HepG2 (cell line): ENCODE measurements around the gene MKRN2OS. TPM values are rescaled to one million over a fixed set of nuclear protein-coding genes. Genes with fewer than 3 reads are reported as not detected.

Source experiments
- GMEB1 ChIP-seq: sonication (generic); formaldehyde crosslinking; IDR thresholded peaks from 2 replicates; pipeline ENCODE4 v1.5.1; 2020; ENCODE audit warnings: missing genetic modification reagents, mild to moderate bottlenecking, borderline replicate concordance
- GPN1 ChIP-seq: sonication (generic); formaldehyde crosslinking; IDR thresholded peaks from 2 replicates; pipeline ENCODE4 v1.5.1; 2020; ENCODE audit warnings: missing genetic modification reagents, borderline replicate concordance
- MED13 ChIP-seq: sonication (generic); formaldehyde crosslinking; IDR thresholded peaks from 2 replicates; pipeline ENCODE4 v1.5.0; 2020; ENCODE audit warnings: missing genetic modification reagents
- MYC ChIP-seq: sonication (generic); formaldehyde crosslinking; IDR thresholded peaks from 2 replicates; pipeline ENCODE4 v1.9.0; 2021; ENCODE audit warnings: missing genetic modification reagents, borderline replicate concordance
- NAIF1 ChIP-seq: sonication (generic); formaldehyde crosslinking; IDR thresholded peaks from 2 replicates; pipeline ENCODE4 v1.5.0; 2020; ENCODE audit warnings: mild to moderate bottlenecking, missing genetic modification reagents, borderline replicate concordance
- NKX3-1 ChIP-seq: sonication (generic); formaldehyde crosslinking; IDR thresholded peaks from 2 replicates; pipeline ENCODE4 v1.5.0; 2020; ENCODE audit warnings: missing genetic modification reagents
- RFX1 ChIP-seq: fragments of 450-650 bp; IDR thresholded peaks from 2 replicates; pipeline ENCODE4 v1.6.1; 2017
- SETDB1 ChIP-seq: sonication (generic); formaldehyde crosslinking; IDR thresholded peaks from 2 replicates; pipeline ENCODE4 v1.5.1; 2020; ENCODE audit warnings: missing genetic modification reagents, mild to moderate bottlenecking, borderline replicate concordance
- ZBTB21 ChIP-seq: sonication (generic); formaldehyde crosslinking; IDR thresholded peaks from 2 replicates; pipeline ENCODE4 v1.4.0; 2020; ENCODE audit warnings: missing genetic modification reagents
- ZBTB26 ChIP-seq: IDR thresholded peaks from 2 replicates; pipeline ENCODE4 v1.6.1; 2016; ENCODE audit warnings: missing compliant biosample characterization, missing genetic modification reagents, borderline replicate concordance
- ZNF12 ChIP-seq: sonication (generic); formaldehyde crosslinking; IDR thresholded peaks from 2 replicates; pipeline ENCODE4 v1.5.0; 2020; ENCODE audit warnings: missing genetic modification reagents
- ZSCAN31 ChIP-seq: sonication (generic); formaldehyde crosslinking; IDR thresholded peaks from 2 replicates; pipeline ENCODE4 v1.5.0; 2020; ENCODE audit warnings: low read depth, mild to moderate bottlenecking, missing genetic modification reagents
- polyA plus RNA-seq, 8 experiments: library from polyadenylated mRNA; depleted of rRNA in 3 of 8; stranded (reverse) in 7 of 8; unstranded in 1 of 8; fragments of >200 nt; fragmentation: Illumina TruSeq in 4 of 8; extraction: Trizol in 4 of 8; gene quantifications; 2 replicates each; pipeline versions ENCODE4 v1.2.1 to v1.2.3, GENCODE V29; 2011 to 2016; ENCODE audit warnings: low read depth in 4 of 8, missing spikeins in 1 of 8, mixed read lengths in 1 of 8; ENCODE audit not compliant: insufficient read depth in 1 of 8
- total RNA-seq, 5 experiments: library from RNA; depleted of rRNA; stranded (reverse); fragments of >200 nt; fragmentation: Illumina TruSeq; extraction: Trizol; gene quantifications; 2 replicates each; pipeline ENCODE4 v1.2.3, GENCODE V29; 2016; ENCODE audit warnings: low read depth in 1 of 5
- TF ChIP-seq, protein P1 (sequence below): sonication (generic); formaldehyde crosslinking; IDR thresholded peaks from 2 replicates; pipeline ENCODE4 v1.4.0; 2020; ENCODE audit warnings: mild to moderate bottlenecking, low read depth, missing genetic modification reagents
- TF ChIP-seq, protein P2 (sequence below): sonication (generic); formaldehyde crosslinking; IDR thresholded peaks from 2 replicates; pipeline ENCODE4 v1.5.0; 2020; ENCODE audit warnings: mild to moderate bottlenecking, missing genetic modification reagents
- TF ChIP-seq, protein P3 (sequence below): sonication (generic); formaldehyde crosslinking; IDR thresholded peaks from 2 replicates; pipeline ENCODE4; 2020; ENCODE audit warnings: missing genetic modification reagents, mild to moderate bottlenecking, borderline replicate concordance
- TF ChIP-seq, protein P4 (sequence below): sonication (generic); formaldehyde crosslinking; conservative IDR thresholded peaks from 2 replicates; pipeline ENCODE4 v1.8.0; 2022; ENCODE audit warnings: low read depth, missing genetic modification reagents
- TF ChIP-seq, protein P5 (sequence below): IDR thresholded peaks from 2 replicates; pipeline ENCODE4 v1.6.1; 2016; ENCODE audit warnings: low read depth, control low read depth

MKRN2OS gene
- total and polyA plus RNA-seq, 2 of the 13 experiments (the other 11 are each of a cell fraction or from before 2014, with no cell fraction given), result not detected

GRCh38 chr3:12556690-12557472 is 11.6 kb upstream of the MKRN2OS start, which contains the start of gene MKRN2 (continued):
- TF ChIP-seq, protein P1, sequence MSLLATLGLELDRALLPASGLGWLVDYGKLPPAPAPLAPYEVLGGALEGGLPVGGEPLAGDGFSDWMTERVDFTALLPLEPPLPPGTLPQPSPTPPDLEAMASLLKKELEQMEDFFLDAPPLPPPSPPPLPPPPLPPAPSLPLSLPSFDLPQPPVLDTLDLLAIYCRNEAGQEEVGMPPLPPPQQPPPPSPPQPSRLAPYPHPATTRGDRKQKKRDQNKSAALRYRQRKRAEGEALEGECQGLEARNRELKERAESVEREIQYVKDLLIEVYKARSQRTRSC (CRISPR knock-in tag), result peak; percentile 60; the same call in 1 of the 2 replicates
- TF ChIP-seq ZSCAN31 (peak; percentile 82), SETDB1 (CRISPR knock-in tag) (no peak), NKX3-1 (CRISPR knock-in tag) (no peak), MYC (peak; percentile 88), ZNF12 (no peak), ZBTB26 (CRISPR knock-in tag) (no peak), ZBTB21 (CRISPR knock-in tag) (no peak), RFX1 (no peak), MED13 (CRISPR knock-in tag) (0 out of 2 replicates have a peak, but pooled peaks have one; percentile 25), GPN1 (no peak), GMEB1 (CRISPR knock-in tag) (peak; percentile 98), NAIF1 (CRISPR knock-in tag) (peak; percentile 72; the same call in 1 of the 2 replicates)
- TF ChIP-seq, protein P2, sequence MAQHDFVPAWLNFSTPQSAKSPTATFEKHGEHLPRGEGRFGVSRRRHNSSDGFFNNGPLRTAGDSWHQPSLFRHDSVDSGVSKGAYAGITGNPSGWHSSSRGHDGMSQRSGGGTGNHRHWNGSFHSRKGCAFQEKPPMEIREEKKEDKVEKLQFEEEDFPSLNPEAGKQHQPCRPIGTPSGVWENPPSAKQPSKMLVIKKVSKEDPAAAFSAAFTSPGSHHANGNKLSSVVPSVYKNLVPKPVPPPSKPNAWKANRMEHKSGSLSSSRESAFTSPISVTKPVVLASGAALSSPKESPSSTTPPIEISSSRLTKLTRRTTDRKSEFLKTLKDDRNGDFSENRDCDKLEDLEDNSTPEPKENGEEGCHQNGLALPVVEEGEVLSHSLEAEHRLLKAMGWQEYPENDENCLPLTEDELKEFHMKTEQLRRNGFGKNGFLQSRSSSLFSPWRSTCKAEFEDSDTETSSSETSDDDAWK, result no peak
- TF ChIP-seq, protein P3, sequence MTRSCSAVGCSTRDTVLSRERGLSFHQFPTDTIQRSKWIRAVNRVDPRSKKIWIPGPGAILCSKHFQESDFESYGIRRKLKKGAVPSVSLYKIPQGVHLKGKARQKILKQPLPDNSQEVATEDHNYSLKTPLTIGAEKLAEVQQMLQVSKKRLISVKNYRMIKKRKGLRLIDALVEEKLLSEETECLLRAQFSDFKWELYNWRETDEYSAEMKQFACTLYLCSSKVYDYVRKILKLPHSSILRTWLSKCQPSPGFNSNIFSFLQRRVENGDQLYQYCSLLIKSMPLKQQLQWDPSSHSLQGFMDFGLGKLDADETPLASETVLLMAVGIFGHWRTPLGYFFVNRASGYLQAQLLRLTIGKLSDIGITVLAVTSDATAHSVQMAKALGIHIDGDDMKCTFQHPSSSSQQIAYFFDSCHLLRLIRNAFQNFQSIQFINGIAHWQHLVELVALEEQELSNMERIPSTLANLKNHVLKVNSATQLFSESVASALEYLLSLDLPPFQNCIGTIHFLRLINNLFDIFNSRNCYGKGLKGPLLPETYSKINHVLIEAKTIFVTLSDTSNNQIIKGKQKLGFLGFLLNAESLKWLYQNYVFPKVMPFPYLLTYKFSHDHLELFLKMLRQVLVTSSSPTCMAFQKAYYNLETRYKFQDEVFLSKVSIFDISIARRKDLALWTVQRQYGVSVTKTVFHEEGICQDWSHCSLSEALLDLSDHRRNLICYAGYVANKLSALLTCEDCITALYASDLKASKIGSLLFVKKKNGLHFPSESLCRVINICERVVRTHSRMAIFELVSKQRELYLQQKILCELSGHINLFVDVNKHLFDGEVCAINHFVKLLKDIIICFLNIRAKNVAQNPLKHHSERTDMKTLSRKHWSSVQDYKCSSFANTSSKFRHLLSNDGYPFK (CRISPR knock-in tag), result peak; percentile 72; the same call in 1 of the 2 replicates
- TF ChIP-seq, protein P4, sequence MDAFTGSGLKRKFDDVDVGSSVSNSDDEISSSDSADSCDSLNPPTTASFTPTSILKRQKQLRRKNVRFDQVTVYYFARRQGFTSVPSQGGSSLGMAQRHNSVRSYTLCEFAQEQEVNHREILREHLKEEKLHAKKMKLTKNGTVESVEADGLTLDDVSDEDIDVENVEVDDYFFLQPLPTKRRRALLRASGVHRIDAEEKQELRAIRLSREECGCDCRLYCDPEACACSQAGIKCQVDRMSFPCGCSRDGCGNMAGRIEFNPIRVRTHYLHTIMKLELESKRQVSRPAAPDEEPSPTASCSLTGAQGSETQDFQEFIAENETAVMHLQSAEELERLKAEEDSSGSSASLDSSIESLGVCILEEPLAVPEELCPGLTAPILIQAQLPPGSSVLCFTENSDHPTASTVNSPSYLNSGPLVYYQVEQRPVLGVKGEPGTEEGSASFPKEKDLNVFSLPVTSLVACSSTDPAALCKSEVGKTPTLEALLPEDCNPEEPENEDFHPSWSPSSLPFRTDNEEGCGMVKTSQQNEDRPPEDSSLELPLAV, result no peak
- TF ChIP-seq, protein P5, sequence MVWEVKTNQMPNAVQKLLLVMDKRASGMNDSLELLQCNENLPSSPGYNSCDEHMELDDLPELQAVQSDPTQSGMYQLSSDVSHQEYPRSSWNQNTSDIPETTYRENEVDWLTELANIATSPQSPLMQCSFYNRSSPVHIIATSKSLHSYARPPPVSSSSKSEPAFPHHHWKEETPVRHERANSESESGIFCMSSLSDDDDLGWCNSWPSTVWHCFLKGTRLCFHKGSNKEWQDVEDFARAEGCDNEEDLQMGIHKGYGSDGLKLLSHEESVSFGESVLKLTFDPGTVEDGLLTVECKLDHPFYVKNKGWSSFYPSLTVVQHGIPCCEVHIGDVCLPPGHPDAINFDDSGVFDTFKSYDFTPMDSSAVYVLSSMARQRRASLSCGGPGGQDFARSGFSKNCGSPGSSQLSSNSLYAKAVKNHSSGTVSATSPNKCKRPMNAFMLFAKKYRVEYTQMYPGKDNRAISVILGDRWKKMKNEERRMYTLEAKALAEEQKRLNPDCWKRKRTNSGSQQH (CRISPR knock-in tag), result peak; percentile 74; the same call in 1 of the 2 replicates
